B cell (primary cell): Measurements from ENCODE around the gene ALOX5AP. TPM values are rescaled to one million over a fixed set of nuclear protein-coding genes. Genes with fewer than 3 reads are reported as not detected.
"Not testable (repeated sequence)": the region's sequence is repeated elsewhere in the genome, so short reads cannot be mapped to it uniquely, and the experiment has no call there.

Experiments used
- ATAC-seq: fragments of 200-7000 bp; cut with Tn5 transposase; one replicate; pipeline ENCODE4 v1.10.0; 2021; ENCODE audit warnings: low read depth, mild to moderate bottlenecking, moderate number of reproducible peaks, moderate library complexity
- CTCF ChIA-PET: fragments of 350-600 bp; sonication (Branson Sonifier 250); formaldehyde crosslinking; loops from one replicate; lab custom pipeline; 2021; ENCODE audit warnings: antibody characterized with exemption, inconsistent platforms; lab: Charles Lee
- POLR2A ChIA-PET: fragments of 350-600 bp; sonication (Branson Sonifier 250); formaldehyde crosslinking; loops from one replicate; lab custom pipeline; 2021; ENCODE audit warnings: antibody characterized with exemption; lab: Charles Lee
- DNase-seq: peaks from one replicate; pipeline ENCODE4 v3.0.0; 2013
- H2AFZ ChIP-seq: 2 replicates; pipeline ENCODE4 v1.6.1; 2012; ENCODE audit warnings: mild to moderate bottlenecking, low read depth, low read length; ENCODE audit not compliant: insufficient read depth, poor library complexity, severe bottlenecking
- H3K27ac ChIP-seq, 2 donors: 1 replicate in 1 of 2; 2 replicates in 1 of 2; pipeline ENCODE4 v1.5.1; 2012 to 2013; ENCODE audit warnings: low read length in 2 of 2, mild to moderate bottlenecking in 2 of 2, moderate library complexity in 1 of 2
- H3K27me3 ChIP-seq, 4 experiments: fragments of 200-600 bp in 1 of 4; sonication (generic) in 1 of 4; replicated peaks in 1 of 4; 1 replicate in 2 of 4; 2 replicates in 2 of 4; pipeline versions ENCODE4 v1.6.1 to v1.7.0; 2013 to 2016; ENCODE audit warnings: low read length in 3 of 4, mild to moderate bottlenecking in 2 of 4, mixed read lengths in 1 of 4, moderate library complexity in 1 of 4; ENCODE audit not compliant: insufficient read depth in 4 of 4, control insufficient read depth in 3 of 4; ENCODE audit errors: control extremely low read depth in 1 of 4
- H3K36me3 ChIP-seq, 2 experiments: replicated peaks in 1 of 2; 1 replicate in 1 of 2; 2 replicates in 1 of 2; pipeline versions ENCODE4 v1.6.1 to v1.7.1; 2013; ENCODE audit warnings: low read length in 1 of 2; ENCODE audit not compliant: insufficient read depth in 2 of 2, control insufficient read depth in 1 of 2; ENCODE audit errors: control extremely low read depth in 1 of 2, extremely low read depth in 1 of 2
- H3K4me1 ChIP-seq, 2 donors: fragments of 200-600 bp in 1 of 2; sonication (generic) in 1 of 2; 1 replicate in 1 of 2; 2 replicates in 1 of 2; pipeline versions ENCODE4 v1.5.1 to v1.6.1; 2013 to 2017; ENCODE audit warnings: low read length in 2 of 2; ENCODE audit not compliant: control insufficient read depth in 2 of 2, insufficient read depth in 2 of 2
- H3K4me2 ChIP-seq: replicated peaks from 2 replicates; pipeline ENCODE3; 2012; ENCODE audit warnings: mild to moderate bottlenecking, low read depth, low read length; ENCODE audit not compliant: poor library complexity, severe bottlenecking
- H3K4me3 ChIP-seq, 5 experiments: fragments of 200-600 bp in 1 of 5; sonication (generic) in 1 of 5; 1 replicate in 3 of 5; 2 replicates in 2 of 5; pipeline versions ENCODE4 v1.5.1 to v1.7.0; 2011 to 2016; ENCODE audit warnings: low read length in 4 of 5, mild to moderate bottlenecking in 4 of 5, low read depth in 2 of 5, control low read depth in 1 of 5, moderate library complexity in 1 of 5; ENCODE audit not compliant: insufficient read depth in 1 of 5; ENCODE audit errors: control extremely low read depth in 1 of 5, extremely low read depth in 1 of 5
- H3K79me2 ChIP-seq: fragments of 200-600 bp; sonication (generic); one replicate; pipeline ENCODE4 v1.6.0; 2016; ENCODE audit warnings: low read length; ENCODE audit not compliant: control insufficient read depth, insufficient read depth
- H3K9ac ChIP-seq: fragments of 200-600 bp; sonication (generic); 2 replicates; pipeline ENCODE4 v1.6.1; 2017; ENCODE audit warnings: mild to moderate bottlenecking, low read length, moderate library complexity
- H3K9me3 ChIP-seq, 3 donors: one replicate each; pipeline versions ENCODE4 v1.6.1 to v1.7.1; 2013; ENCODE audit warnings: low read length in 2 of 3; ENCODE audit not compliant: control insufficient read depth in 2 of 3, insufficient read depth in 1 of 3; ENCODE audit errors: control extremely low read depth in 1 of 3
- H4K20me1 ChIP-seq: 2 replicates; pipeline ENCODE4 v1.6.0; 2012; ENCODE audit warnings: mild to moderate bottlenecking, low read length; ENCODE audit not compliant: insufficient read depth, control insufficient read depth, poor library complexity, severe bottlenecking
- H3K27ac Mint-ChIP-seq: one replicate; pipeline ENCODE4 v1.8.0; 2021; ENCODE audit warnings: mixed read lengths
- H3K27me3 Mint-ChIP-seq: one replicate; pipeline ENCODE4 v1.8.0; 2021; ENCODE audit warnings: mixed read lengths
- H3K4me1 Mint-ChIP-seq: one replicate; pipeline ENCODE4 v1.8.0; 2021; ENCODE audit warnings: mixed read lengths
- H3K4me3 Mint-ChIP-seq: one replicate; pipeline ENCODE4 v1.8.0; 2021; ENCODE audit warnings: mixed read lengths
- H3K9me3 Mint-ChIP-seq: one replicate; pipeline ENCODE4 v1.8.0; 2022; ENCODE audit warnings: mixed read lengths; ENCODE audit not compliant: insufficient read depth
- CTCF ChIP-seq: fragments of 200-600 bp; IDR thresholded peaks from one replicate; pipeline ENCODE4 v1.8.0; 2022; ENCODE audit warnings: antibody characterized with exemption, mild to moderate bottlenecking
- EZH2 ChIP-seq: IDR thresholded peaks from 2 replicates; pipeline ENCODE4 v1.6.1; 2012; ENCODE audit warnings: borderline replicate concordance, low read depth, mild to moderate bottlenecking, moderate library complexity, low read length; ENCODE audit not compliant: insufficient read depth, poor library complexity, severe bottlenecking
- WGBS: methylation state at CpG from one replicate; pipeline ENCODE4 v1.1.5; 2013; ENCODE audit warnings: missing lambda C conversion rate; ENCODE audit not compliant: insufficient coverage; 5-methylcytosine and 5-hydroxymethylcytosine counted together
- intact Hi-C: fragments of 100-400 bp; cut with micrococcal nuclease; formaldehyde crosslinking; loops from one replicate; pipeline ENCODE4 v1.10.0; 2022
- polyA plus RNA-seq: library from polyadenylated mRNA; depleted of rRNA; stranded (reverse); fragments of >200 nt; gene quantifications from 2 replicates; pipeline ENCODE4 v1.2.3, GENCODE V29; 2012
- total RNA-seq, 2 donors: library from RNA; stranded (reverse); fragments of 120-200 nt in 1 of 2; gene quantifications; 1 replicate in 1 of 2; 2 replicates in 1 of 2; pipeline versions ENCODE4 v1.2.3 to v1.2.4, GENCODE V29; 2013 to 2022

Gene ALOX5AP
- total and polyA plus RNA-seq, 2 donors (not counting 1 experiment from before 2014, with no cell fraction given), result 81.4 to 87.5 TPM

DNA sequence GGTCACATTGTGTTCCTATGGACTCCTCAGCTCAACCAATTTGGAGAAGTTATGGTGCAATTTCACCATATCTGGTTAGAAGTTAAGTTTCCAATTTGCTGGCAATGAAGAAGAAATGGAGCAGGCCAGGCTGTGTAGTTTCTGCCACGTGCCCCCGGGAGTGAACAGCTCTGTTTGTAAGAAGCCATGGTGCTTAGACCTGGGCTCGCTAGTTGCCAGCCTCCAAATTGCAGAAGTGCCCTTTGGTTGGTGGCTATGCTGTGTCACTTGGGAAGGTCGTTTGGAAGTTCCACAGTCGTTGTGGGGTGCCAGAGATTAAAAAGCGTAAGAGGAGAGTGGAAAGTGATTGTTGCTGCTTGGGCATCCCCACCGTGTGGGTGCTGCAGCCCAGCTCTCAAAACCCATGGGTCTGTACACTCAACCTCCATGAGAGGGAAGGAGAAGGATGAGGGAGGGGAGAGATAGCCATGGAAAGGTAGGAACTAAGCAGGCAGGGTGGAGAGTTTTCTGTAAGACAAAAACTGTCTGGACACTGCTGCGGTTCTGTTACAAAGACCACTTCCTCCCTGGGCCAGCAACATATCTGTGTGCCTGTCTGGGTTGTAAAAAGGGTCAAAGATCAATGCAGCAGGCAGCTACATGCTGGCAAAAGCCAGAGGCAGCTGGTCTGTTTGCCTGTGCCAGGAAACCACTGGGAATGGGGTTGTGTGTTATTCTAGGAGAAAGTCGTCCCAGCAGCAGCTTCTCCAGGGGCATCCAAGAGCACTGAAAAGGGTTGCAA is 10.8 kb downstream of the ALOX5AP start:
- H3K4me3 Mint-ChIP-seq, result no peak overlapping the region
- Histone ChIP-seq H3K4me3 (no peak overlapping the region), H3K27me3 (no peaks in the 10 kb centered on the region), H4K20me1 (peaks cover 50% of the 10 kb centered on the region), H3K27ac (no peak overlapping the region), H3K4me2 (no peak overlapping the region), H3K79me2 (peaks cover 66% of the 10 kb centered on the region), H2AFZ (no peak overlapping the region), H3K4me1 (peaks cover 23 to 28% of the 10 kb centered on the region in 2 donors), H3K9me3 (no peaks in the 10 kb centered on the region), H3K9ac (no peak overlapping the region), H3K36me3 (peaks cover 15 to 74% of the 10 kb centered on the region in 2 experiments)
- H3K4me1 Mint-ChIP-seq, result peaks cover 35% of the 10 kb centered on the region
- ChIA-PET POLR2A (no interaction called here), CTCF (interaction anchor here (1.0 kb wide), 1 partner anchor 57 kb away, joined by 4 read pairs; no protein-coding TSS in a partner anchor)
- no peaks in the 10 kb centered on the region for H3K9me3 Mint-ChIP-seq
- no peak for TF ChIP-seq EZH2
- ATAC-seq (no peak), DNase-seq (no peak)
- no peak overlapping the region for H3K27ac Mint-ChIP-seq
- intact Hi-C loops, result loop anchor here (10.0 kb wide), 1 partner anchor 901 kb away; no protein-coding TSS in a partner anchor
- no peaks in the 10 kb centered on the region for H3K27me3 Mint-ChIP-seq
- WGBS, result 62% methylated on average over 7 of the region's 9 CpGs

DNA sequence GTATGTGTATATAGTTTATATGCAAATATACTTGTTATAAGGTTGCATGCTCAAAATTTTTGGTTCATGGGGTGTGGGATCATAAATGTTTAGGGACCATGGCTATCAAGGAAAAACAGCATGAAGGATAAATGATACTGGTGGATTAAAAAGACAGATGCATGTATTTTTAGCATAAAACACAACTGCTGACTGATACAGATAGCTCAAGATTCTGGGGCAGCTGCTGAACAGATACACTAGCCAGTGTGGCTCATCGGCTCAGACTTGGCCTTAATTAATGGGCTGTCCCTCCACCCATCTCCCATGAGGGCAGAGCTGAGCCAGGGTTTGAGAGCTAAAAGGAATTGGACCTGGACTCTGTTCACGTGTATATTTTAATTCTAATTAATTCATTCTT is 11.4 kb downstream of the ALOX5AP start:
- ATAC-seq (no peak), DNase-seq (no peak)
- ChIA-PET CTCF (interaction anchor here (1.0 kb wide), 1 partner anchor 56 kb away, joined by 4 read pairs; no protein-coding TSS in a partner anchor), POLR2A (no interaction called here)
- Histone ChIP-seq H2AFZ (no peak overlapping the region), H3K9me3 (no peaks in the 10 kb centered on the region), H3K4me1 (peaks cover 23 to 28% of the 10 kb centered on the region in 2 donors), H3K4me3 (no peak overlapping the region), H3K27me3 (no peaks in the 10 kb centered on the region), H3K79me2 (peaks cover 61% of the 10 kb centered on the region), H3K27ac (no peak overlapping the region), H4K20me1 (peaks cover 50% of the 10 kb centered on the region), H3K36me3 (peaks cover 17 to 81% of the 10 kb centered on the region in 2 experiments), H3K4me2 (no peak overlapping the region), H3K9ac (no peak overlapping the region)
- Mint-ChIP-seq H3K9me3 (no peaks in the 10 kb centered on the region), H3K4me1 (peaks cover 35% of the 10 kb centered on the region), H3K4me3 (no peak overlapping the region), H3K27me3 (no peaks in the 10 kb centered on the region), H3K27ac (no peak overlapping the region)
- no CpG with 5 or more reads among the region's 2 CpGs for WGBS
- no peak for TF ChIP-seq EZH2
- TF ChIP-seq CTCF, result no peak
- intact Hi-C loops, result loop anchor here (10.0 kb wide), 1 partner anchor 902 kb away; no protein-coding TSS in a partner anchor

DNA sequence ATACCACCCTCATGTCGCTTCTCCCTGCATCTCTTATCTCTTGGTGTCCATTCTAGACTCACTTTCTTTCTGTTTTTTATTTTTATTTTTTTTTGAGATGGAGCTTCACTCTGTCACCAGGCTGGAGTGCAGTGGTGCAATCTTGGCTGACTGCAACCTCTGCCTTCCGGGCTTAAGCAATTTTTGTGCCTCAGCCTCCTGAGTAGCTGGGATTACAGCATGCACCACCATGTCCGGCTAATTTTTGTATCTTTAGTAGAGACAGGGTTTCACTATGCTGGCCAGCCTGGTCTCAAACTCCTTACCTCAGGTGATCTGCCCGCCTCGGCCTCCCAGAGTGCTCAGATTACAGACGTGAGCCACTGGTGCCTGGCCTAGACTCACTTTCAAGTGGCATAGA is 12.5 kb downstream of the ALOX5AP start:
- H3K4me3 ChIP-seq, H3K4me2 ChIP-seq, CTCF ChIA-PET, H3K27ac Mint-ChIP-seq, POLR2A ChIA-PET, H3K27me3 Mint-ChIP-seq, DNase-seq, ATAC-seq, H2AFZ ChIP-seq, H3K27ac ChIP-seq, H3K9me3 Mint-ChIP-seq, H3K4me3 Mint-ChIP-seq, H3K9me3 ChIP-seq, H3K9ac ChIP-seq, H3K27me3 ChIP-seq: not testable (repeated sequence)
- WGBS, result 100% methylated on average over 2 of the region's 6 CpGs
- H3K4me1 Mint-ChIP-seq, result peaks cover 32% of the 10 kb centered on the region
- peaks cover 21 to 23% of the 10 kb centered on the region in 2 donors for H3K4me1 ChIP-seq
- H4K20me1 ChIP-seq, result peaks cover 48% of the 10 kb centered on the region
- H3K79me2 ChIP-seq, result peaks cover 51% of the 10 kb centered on the region
- intact Hi-C loops, result loop anchor here (10.0 kb wide), 1 partner anchor 903 kb away; no protein-coding TSS in a partner anchor
- H3K36me3 ChIP-seq, result peaks cover 17 to 86% of the 10 kb centered on the region in 2 experiments
